C4-2B (cell line): ENCODE measurements around the gene SNTG2.

Experiments used
- CTCF ChIP-seq: fragments of 450-650 bp; conservative IDR thresholded peaks from 2 replicates; pipeline ENCODE4 v1.5.1; 2017; ENCODE audit warnings: mild to moderate bottlenecking
- ZFX ChIP-seq: fragments of 450-650 bp; IDR thresholded peaks from 2 replicates; pipeline ENCODE4 v1.6.1; 2017

GRCh38 chr2:1238598-1239138, 288.0 kb downstream of the SNTG2 start:
- TF ChIP-seq CTCF (no peak), ZFX (no peak)
